HepG2 (cell line): ENCODE results near the gene IBTK. TPM values are rescaled to one million over a fixed set of nuclear protein-coding genes. Genes with fewer than 3 reads are reported as not detected.
A peak's percentile ranks its signal among the peaks of the same experiment; 100 is the strongest.

Experiments
- ATAC-seq: fragments of 200-7000 bp; cut with Tn5 transposase; 3 replicates; pipeline ENCODE4 v1.9.1; 2020; ENCODE audit warnings: mild to moderate bottlenecking, moderate library complexity
- BruUV-seq: library from RNA; stranded (reverse); fragments of 400-500 nt; replicated peaks from 2 replicates; lab custom pipeline; 2021; lab: Mats Ljungman, UMichigan
- CTCF ChIA-PET: fragments of 300-600 bp; formaldehyde crosslinking; extraction: SDS; loops from one replicate; lab custom pipeline; 2021; ENCODE audit warnings: low total read pairs, inconsistent platforms, low intra/inter-chr PET ratio; lab: Yijun Ruan, JAX
- POLR2A ChIA-PET: fragments of 350-600 bp; sonication (Branson Sonifier 250); formaldehyde crosslinking; loops from one replicate; lab custom pipeline; 2020; ENCODE audit warnings: antibody characterized with exemption, inconsistent platforms; lab: Yijun Ruan, JAX
- DNase-seq: peaks from one replicate; pipeline ENCODE4 v3.0.0-alpha.2; 2015; ENCODE audit warnings: low spot score
- FAIRE-seq: peaks from 3 replicates; lab custom pipeline; 2011; peaks lifted over from hg19 to GRCh38; lab: Jason Lieb, UNC
- H2AFZ ChIP-seq: one replicate; pipeline ENCODE4 v1.6.1; 2011; ENCODE audit warnings: low read length, inconsistent platforms
- H3K27ac ChIP-seq: fragments of 300-600 bp; 3 replicates; pipeline ENCODE4 v1.8.0; 2011; ENCODE audit warnings: mixed run types, mild to moderate bottlenecking, mixed read lengths, low read length, inconsistent platforms; ENCODE audit not compliant: insufficient read depth; ENCODE audit errors: extremely low read length
- H3K27me3 ChIP-seq, 2 experiments: fragments of 200-600 bp in 1 of 2; 2 replicates in 1 of 2; 3 replicates in 1 of 2; pipeline versions ENCODE4 v1.6.0 to v1.8.0; 2011; ENCODE audit warnings: low read length in 2 of 2, mild to moderate bottlenecking in 2 of 2, moderate library complexity in 2 of 2, inconsistent platforms in 1 of 2; ENCODE audit not compliant: insufficient read depth in 2 of 2, control insufficient read depth in 1 of 2
- H3K36me3 ChIP-seq, 2 experiments: fragments of 200-600 bp in 1 of 2; replicated peaks in 1 of 2; 2 replicates in 1 of 2; 3 replicates in 1 of 2; pipeline versions ENCODE4 v1.5.1 to v1.8.0; 2011; ENCODE audit warnings: low read length in 2 of 2, inconsistent platforms in 1 of 2; ENCODE audit not compliant: insufficient read depth in 2 of 2, control insufficient read depth in 1 of 2
- H3K4me1 ChIP-seq: 2 replicates; pipeline ENCODE4 v1.5.1; 2012; ENCODE audit warnings: low read length, inconsistent platforms; ENCODE audit not compliant: insufficient read depth
- H3K4me2 ChIP-seq: 2 replicates; pipeline ENCODE4 v1.6.0; 2011; ENCODE audit warnings: low read depth, low read length, inconsistent platforms
- H3K4me3 ChIP-seq, 3 experiments: fragments of 200-600 bp in 1 of 3; sonication (generic), shearing (Covaris generic) in 1 of 3; replicated peaks in 1 of 3; 2 replicates each; pipeline ENCODE4 v1.5.1; 2011 to 2016; ENCODE audit warnings: low read length in 3 of 3, inconsistent platforms in 2 of 3, low read depth in 2 of 3, mild to moderate bottlenecking in 2 of 3, control low read depth in 1 of 3, mixed read lengths in 1 of 3; ENCODE audit not compliant: insufficient read depth in 1 of 3
- H3K79me2 ChIP-seq: one replicate; pipeline ENCODE4 v1.6.1; 2011; ENCODE audit warnings: low read length, inconsistent platforms; ENCODE audit not compliant: insufficient read depth
- H3K9ac ChIP-seq: 2 replicates; pipeline ENCODE4 v1.6.0; 2011; ENCODE audit warnings: mild to moderate bottlenecking, low read depth, low read length, inconsistent platforms; ENCODE audit not compliant: insufficient read depth
- H3K9me3 ChIP-seq: 2 replicates; pipeline ENCODE4 v1.5.1; 2012; ENCODE audit warnings: mild to moderate bottlenecking, low read length
- H4K20me1 ChIP-seq: 2 replicates; pipeline ENCODE4 v1.6.0; 2011; ENCODE audit warnings: inconsistent platforms, mild to moderate bottlenecking, low read length, moderate library complexity; ENCODE audit not compliant: insufficient read depth
- BRD4 ChIP-seq: sonication (generic); formaldehyde crosslinking; IDR thresholded peaks from 2 replicates; pipeline ENCODE4 v1.4.0; 2020; ENCODE audit warnings: missing genetic modification reagents
- CEBPG ChIP-seq: IDR thresholded peaks from 2 replicates; pipeline ENCODE4 v1.6.1; 2016
- HHEX ChIP-seq: IDR thresholded peaks from 2 replicates; pipeline ENCODE4 v1.6.1; 2016; ENCODE audit warnings: control low read depth
- HOXA3 ChIP-seq: sonication (generic); formaldehyde crosslinking; IDR thresholded peaks from 2 replicates; pipeline ENCODE4 v1.5.0; 2020; ENCODE audit warnings: missing genetic modification reagents
- KLF16 ChIP-seq, 2 experiments: sonication (generic) in 1 of 2; formaldehyde crosslinking in 1 of 2; IDR thresholded peaks; 2 replicates each; pipeline versions ENCODE4 v1.6.1 to v1.8.0; 2016 to 2023; ENCODE audit warnings: missing genetic modification reagents in 2 of 2, missing compliant biosample characterization in 1 of 2
- MXI1 ChIP-seq: IDR thresholded peaks from 3 replicates; pipeline ENCODE4 v1.6.1; 2012; ENCODE audit warnings: low read depth, low read length, inconsistent platforms, borderline replicate concordance
- NONO ChIP-seq, 2 experiments: fragments of 450-650 bp in 1 of 2; sonication (generic) in 1 of 2; formaldehyde crosslinking in 1 of 2; IDR thresholded peaks in 1 of 2; conservative IDR thresholded peaks in 1 of 2; 2 replicates each; pipeline versions ENCODE4 v1.6.1 to v1.8.0; 2017 to 2022; ENCODE audit warnings: mild to moderate bottlenecking in 1 of 2, missing genetic modification reagents in 1 of 2, moderate library complexity in 1 of 2
- NR0B2 ChIP-seq: sonication (generic); formaldehyde crosslinking; IDR thresholded peaks from 2 replicates; pipeline ENCODE4 v1.4.0; 2020; ENCODE audit warnings: mild to moderate bottlenecking, missing genetic modification reagents
- NR1H2 ChIP-seq: sonication (generic); formaldehyde crosslinking; IDR thresholded peaks from 2 replicates; pipeline ENCODE4 v1.8.1; 2022; ENCODE audit warnings: low read depth, missing genetic modification reagents, borderline replicate concordance
- PHF5A ChIP-seq: IDR thresholded peaks from one replicate; pipeline ENCODE4 v1.6.1; 2018; ENCODE audit warnings: low read depth, missing genetic modification reagents; ENCODE audit not compliant: unreplicated experiment
- POLR2G ChIP-seq: fragments of 200-400 bp; formaldehyde crosslinking; IDR thresholded peaks from 2 replicates; pipeline ENCODE4 v1.6.1; 2018; ENCODE audit warnings: mild to moderate bottlenecking, low read depth, low read length, moderate library complexity
- PRDM10 ChIP-seq: sonication (generic); formaldehyde crosslinking; IDR thresholded peaks from 2 replicates; pipeline ENCODE4 v1.4.0; 2020; ENCODE audit warnings: low read depth, missing genetic modification reagents
- SOX6 ChIP-seq, 2 experiments: fragments of 450-650 bp in 1 of 2; sonication (generic) in 1 of 2; formaldehyde crosslinking in 1 of 2; IDR thresholded peaks; 2 replicates each; pipeline versions ENCODE4 v1.4.0 to v1.6.1; 2017 to 2020; ENCODE audit warnings: antibody characterized with exemption in 1 of 2, mild to moderate bottlenecking in 1 of 2, missing genetic modification reagents in 1 of 2
- SSRP1 ChIP-seq: IDR thresholded peaks from 2 replicates; pipeline ENCODE4 v1.6.1; 2016; ENCODE audit warnings: control low read depth
- TBX2 ChIP-seq: sonication (generic); formaldehyde crosslinking; IDR thresholded peaks from 2 replicates; pipeline ENCODE4 v1.5.0; 2020; ENCODE audit warnings: missing genetic modification reagents, mild to moderate bottlenecking, borderline replicate concordance
- ZNF431 ChIP-seq: sonication (generic); formaldehyde crosslinking; IDR thresholded peaks from 2 replicates; pipeline ENCODE4 v1.9.0; 2022; ENCODE audit warnings: missing genetic modification reagents, low read depth, mild to moderate bottlenecking, borderline replicate concordance
- ZNF451 ChIP-seq: sonication (generic); formaldehyde crosslinking; IDR thresholded peaks from 2 replicates; pipeline ENCODE4 v1.5.0; 2020; ENCODE audit warnings: mild to moderate bottlenecking, missing genetic modification reagents
- WGBS: methylation state at CpG from one replicate; pipeline ENCODE4 v1.1.6; 2017; ENCODE audit warnings: low lambda C conversion rate; 5-methylcytosine and 5-hydroxymethylcytosine counted together
- in situ Hi-C: cut with HindIII; loops from 2 replicates; pipeline ENCODE4 v1.10.0; 2017; ENCODE audit warnings: low pct_unique_long_range_greater_than_20kb; ENCODE audit not compliant: extremely low pct_ligation_motif_present
- intact Hi-C: fragments of 100-400 bp; cut with micrococcal nuclease; formaldehyde crosslinking; loops from one replicate; pipeline ENCODE4 v1.10.0; 2022; ENCODE audit not compliant: unreplicated experiment
- polyA plus RNA-seq, 8 experiments: library from polyadenylated mRNA; depleted of rRNA in 3 of 8; stranded (reverse) in 7 of 8; unstranded in 1 of 8; fragments of >200 nt; fragmentation: Illumina TruSeq in 4 of 8; extraction: Trizol in 4 of 8; gene quantifications; 2 replicates each; pipeline versions ENCODE4 v1.2.1 to v1.2.3, GENCODE V29; 2011 to 2016; ENCODE audit warnings: low read depth in 4 of 8, missing spikeins in 1 of 8, mixed read lengths in 1 of 8; ENCODE audit not compliant: insufficient read depth in 1 of 8
- total RNA-seq, 5 experiments: library from RNA; depleted of rRNA; stranded (reverse); fragments of >200 nt; fragmentation: Illumina TruSeq; extraction: Trizol; gene quantifications; 2 replicates each; pipeline ENCODE4 v1.2.3, GENCODE V29; 2016; ENCODE audit warnings: low read depth in 1 of 5

IBTK gene
- total and polyA plus RNA-seq, 2 of the 13 experiments (the other 11 are each of a cell fraction or from before 2014, with no cell fraction given) = 23.8 to 60.0 TPM

DNA sequence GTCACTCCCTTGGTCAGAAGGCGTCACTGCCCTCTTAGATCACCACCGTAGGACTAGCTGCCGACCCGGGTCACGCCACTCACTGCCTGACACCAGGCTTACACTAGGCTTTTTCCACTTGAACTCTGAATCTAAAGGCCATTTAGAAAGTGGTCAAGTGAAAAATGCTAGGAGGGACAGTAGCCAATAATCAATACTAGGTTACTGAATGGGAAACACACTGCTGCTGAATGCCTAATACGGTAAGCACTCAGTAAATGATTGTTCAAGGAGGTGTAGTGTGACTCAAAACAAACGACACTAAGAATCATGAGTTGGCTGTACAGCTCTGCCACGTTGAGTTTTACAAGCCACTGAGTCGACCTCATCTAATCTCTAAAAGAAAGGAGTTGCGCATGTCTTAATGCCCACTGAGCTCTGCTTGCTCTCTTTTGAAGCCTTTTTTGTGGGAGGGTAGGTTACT is 760 bp upstream of the IBTK start (continued):
- no peak for TF ChIP-seq ZNF451
- peak; percentile 39; the same call in 1 of the 3 replicates for TF ChIP-seq MXI1
- TF ChIP-seq HHEX (CRISPR knock-in tag) = no peak
- no peak for TF ChIP-seq BRD4
- peak; percentile 19; the same call in 1 of the 2 replicates for TF ChIP-seq CEBPG (CRISPR knock-in tag)
- no peak for TF ChIP-seq NR1H2 (CRISPR knock-in tag)
- peak; percentile 13; the same call in 1 of the 2 replicates for TF ChIP-seq HOXA3 (CRISPR knock-in tag)

GRCh38 chr6:82246802-82247504 is 591 bp downstream of the IBTK start:
- ChIA-PET CTCF (no interaction called here), POLR2A (interaction anchor here (0.9 to 3.9 kb wide), 6 partner anchors 24 to 946 kb away, joined by 3 to 43 read pairs (median 5); partner anchors contain the start of genes DOP1A, PGM3, RWDD2A and UBE3D)
- Histone ChIP-seq H3K27me3 (no peaks in the 10 kb centered on the region; a peak in 1 of 5 replicates), H3K9me3 (no peaks in the 10 kb centered on the region), H2AFZ (no peak overlapping the region), H3K79me2 (peaks cover 49% of the 10 kb centered on the region), H3K27ac (peak overlapping the region; percentile 100), H3K4me1 (peaks cover 53% of the 10 kb centered on the region), H3K36me3 (peaks cover 0 to 10% of the 10 kb centered on the region in 2 experiments; a peak in 2 of 5 replicates), H3K4me3 (peak overlapping the region; percentile 72 to 87 (median 83)), H4K20me1 (peaks cover 31% of the 10 kb centered on the region), H3K4me2 (peak overlapping the region; percentile 99), H3K9ac (peak overlapping the region; percentile 98)
- BruUV-seq = TSS peak; percentile 59
- ATAC-seq (peak; percentile 75), FAIRE-seq (no peak), DNase-seq (peak; percentile 83)
- in situ Hi-C loops (loop anchor here (5.0 to 25.0 kb wide), 2 partner anchors 820 to 940 kb away; partner anchors contain the start of genes DOP1A, PGM3, RWDD2A and UBE3D), intact Hi-C loops (loop anchor here (1.0 to 10.0 kb wide), 7 partner anchors 162 to 945 kb away; partner anchors contain the start of genes DOP1A, PGM3, RWDD2A and TENT5A)
- 0% methylated on average over 11 of the region's 32 CpGs for WGBS
- TF ChIP-seq PHF5A = peak; percentile 4
- 0 out of 4 replicates have a peak, but pooled peaks of 1 of the 2 experiments have one; percentile 26 for TF ChIP-seq KLF16 (CRISPR knock-in tag; IDR thresholded peaks at IDR 0.05)
- peak; percentile 68 for TF ChIP-seq POLR2G
- peak; percentile 60; the same call in 1 of the 2 replicates for TF ChIP-seq NR0B2 (CRISPR knock-in tag)
- no peak for TF ChIP-seq ZNF431
- TF ChIP-seq NONO (IDR thresholded peaks at IDR 0.05) = no peak
- peak; percentile 14; the same call in 1 of the 2 replicates for TF ChIP-seq NONO (CRISPR knock-in tag; conservative IDR thresholded peaks at IDR 0.05)
- TF ChIP-seq SOX6 (IDR thresholded peaks at IDR 0.05) = no peak
- TF ChIP-seq SOX6 (CRISPR knock-in tag; IDR thresholded peaks at IDR 0.05) = peak; percentile 17; the same call in 1 of the 2 replicates
- TF ChIP-seq SSRP1 (CRISPR knock-in tag) = 0 out of 2 replicates have a peak, but pooled peaks have one; percentile 67
- peak; percentile 36; the same call in 1 of the 2 replicates for TF ChIP-seq TBX2 (CRISPR knock-in tag)
- peak; percentile 86; the same call in 1 of the 2 replicates for TF ChIP-seq PRDM10 (CRISPR knock-in tag)
